ENCODE data around the gene LIN9.

GRCh38 chr1:226203655-226204054 is 105.3 kb downstream of the LIN9 start:
- no peak for TF ChIP-seq CTCF (IDR thresholded peaks at IDR 0.05 in 8 of 11, conservative IDR thresholded peaks at IDR 0.05 in 3 of 11)
- TF ChIP-seq POLR2A (IDR thresholded peaks at IDR 0.05): no peak
- TF ChIP-seq POLR2AphosphoS5 (IDR thresholded peaks at IDR 0.05): no peak
